Measurements from ENCODE around the gene HMSD.

HMSD gene

GRCh38 chr18:63997606-63998005, 48.5 kb downstream of the HMSD start:
- H3K9me3 ChIP-seq (ENCODE audit: control insufficient read depth, low read length): no peaks in the 10 kb centered on the region
- no peaks in the 10 kb centered on the region for H3K27me3 ChIP-seq (replicated peaks; ENCODE audit: control insufficient read depth, insufficient read depth, low read length)
- no peak overlapping the region for H3K4me3 ChIP-seq (ENCODE audit: low read length)
- no peak overlapping the region for H3K9ac ChIP-seq (ENCODE audit: low read length)
- H3K36me3 ChIP-seq (ENCODE audit: control insufficient read depth, insufficient read depth, low read length, severe bottlenecking): no peaks in the 10 kb centered on the region
- peaks cover 3% of the 10 kb centered on the region for H3K4me1 ChIP-seq (ENCODE audit: control insufficient read depth, insufficient read depth, low read length)
- DNase-seq (ENCODE audit: low read depth): no peak

GRCh38 chr18:63999871-64000270, 50.8 kb downstream of the HMSD start:
- H3K9me3 ChIP-seq (ENCODE audit: control insufficient read depth, low read length): no peaks in the 10 kb centered on the region
- no peak overlapping the region for H3K4me3 ChIP-seq (ENCODE audit: low read length)
- no peaks in the 10 kb centered on the region for H3K27me3 ChIP-seq (replicated peaks; ENCODE audit: control insufficient read depth, insufficient read depth, low read length)
- DNase-seq (ENCODE audit: low read depth): no peak
- H3K4me1 ChIP-seq (ENCODE audit: control insufficient read depth, insufficient read depth, low read length): no peaks in the 10 kb centered on the region
- no peaks in the 10 kb centered on the region for H3K36me3 ChIP-seq (ENCODE audit: control insufficient read depth, insufficient read depth, low read length, severe bottlenecking)
- no peak overlapping the region for H3K9ac ChIP-seq (ENCODE audit: low read length)

GRCh38 chr18:64002581-64002980, 53.5 kb downstream of the HMSD start:
- peaks cover 6% of the 10 kb centered on the region for H3K9me3 ChIP-seq (ENCODE audit: control insufficient read depth, low read length)
- H3K4me1 ChIP-seq (ENCODE audit: control insufficient read depth, insufficient read depth, low read length): no peaks in the 10 kb centered on the region
- DNase-seq (ENCODE audit: low read depth): no peak
- H3K9ac ChIP-seq (ENCODE audit: low read length): no peak overlapping the region
- no peaks in the 10 kb centered on the region for H3K27me3 ChIP-seq (replicated peaks; ENCODE audit: control insufficient read depth, insufficient read depth, low read length)
- H3K36me3 ChIP-seq (ENCODE audit: control insufficient read depth, insufficient read depth, low read length, severe bottlenecking): no peaks in the 10 kb centered on the region
- H3K4me3 ChIP-seq (ENCODE audit: low read length): no peak overlapping the region

GRCh38 chr18:64009305-64009704, 60.2 kb downstream of the HMSD start:
- H3K4me3 ChIP-seq (ENCODE audit: low read length): no peak overlapping the region
- DNase-seq (ENCODE audit: low read depth): no peak
- H3K4me1 ChIP-seq (ENCODE audit: control insufficient read depth, insufficient read depth, low read length): no peaks in the 10 kb centered on the region
- H3K27me3 ChIP-seq (replicated peaks; ENCODE audit: control insufficient read depth, insufficient read depth, low read length): no peaks in the 10 kb centered on the region
- H3K9me3 ChIP-seq (ENCODE audit: control insufficient read depth, low read length): peaks cover 6% of the 10 kb centered on the region
- H3K9ac ChIP-seq (ENCODE audit: low read length): no peak overlapping the region
- no peaks in the 10 kb centered on the region for H3K36me3 ChIP-seq (ENCODE audit: control insufficient read depth, insufficient read depth, low read length, severe bottlenecking)
